SK-N-SH (cell line): ENCODE data around the gene CHD6. TPM values are rescaled to one million over a fixed set of nuclear protein-coding genes. Genes with fewer than 3 reads are reported as not detected.

Experiments used
- CTCF ChIA-PET: fragments of 300-600, 350-600 bp; formaldehyde crosslinking; extraction: SDS; loops from one replicate; lab custom pipeline; 2021; lab: Yijun Ruan, JAX
- POLR2A ChIA-PET: fragments of 350-600 bp; sonication (Branson Sonifier 250); formaldehyde crosslinking; extraction: SDS; loops from one replicate; lab custom pipeline; 2020; ENCODE audit warnings: antibody characterized with exemption, inconsistent platforms; lab: Yijun Ruan, JAX
- DNase-seq: peaks from one replicate; pipeline ENCODE4 v3.0.0; 2012
- H2AFZ ChIP-seq: fragments of 200-600 bp; sonication (generic); 2 replicates; pipeline ENCODE4 v1.8.1; 2016; ENCODE audit warnings: antibody characterized with exemption, mild to moderate bottlenecking, low read depth
- H3F3A ChIP-seq: fragments of 200-600 bp; sonication (generic); replicated peaks from 2 replicates; pipeline ENCODE3; 2016; ENCODE audit warnings: antibody characterized with exemption, mild to moderate bottlenecking; ENCODE audit not compliant: insufficient read depth
- H3K27ac ChIP-seq, 2 experiments: fragments of 200-500 bp in 1 of 2; fragments of 200-600 bp in 1 of 2; sonication (Bioruptor generic) in 1 of 2; sonication (generic), shearing (Covaris generic) in 1 of 2; 2 replicates each; pipeline versions ENCODE4 v1.5.1 to v1.6.1; 2014 to 2016; ENCODE audit warnings: low read depth in 2 of 2, inconsistent platforms in 1 of 2, low read length in 1 of 2, mild to moderate bottlenecking in 1 of 2, mixed read lengths in 1 of 2
- H3K27me3 ChIP-seq: fragments of 200-600 bp; sonication (generic), shearing (Covaris generic); 2 replicates; pipeline ENCODE4 v1.6.1; 2016; ENCODE audit warnings: mixed run types; ENCODE audit not compliant: insufficient read depth
- H3K36me3 ChIP-seq, 2 experiments: fragments of 200-500 bp in 1 of 2; fragments of 200-600 bp in 1 of 2; sonication (Bioruptor generic) in 1 of 2; sonication (generic) in 1 of 2; replicated peaks in 1 of 2; 2 replicates each; pipeline versions ENCODE3 to v1.5.1; 2014 to 2016; ENCODE audit warnings: low read length in 1 of 2, mild to moderate bottlenecking in 1 of 2; ENCODE audit not compliant: insufficient read depth in 2 of 2, control insufficient read depth in 1 of 2
- H3K4me1 ChIP-seq, 2 experiments: fragments of 200-500 bp in 1 of 2; fragments of 200-600 bp in 1 of 2; sonication (Bioruptor generic) in 1 of 2; sonication (generic), shearing (Covaris generic) in 1 of 2; 2 replicates each; pipeline versions ENCODE4 v1.5.1 to v1.6.1; 2014 to 2016; ENCODE audit warnings: low read depth in 1 of 2, low read length in 1 of 2, mixed run types in 1 of 2; ENCODE audit not compliant: insufficient read depth in 2 of 2, control insufficient read depth in 1 of 2
- H3K4me2 ChIP-seq: fragments of 200-600 bp; sonication (generic), shearing (Covaris generic); 2 replicates; pipeline ENCODE4 v1.6.1; 2017; ENCODE audit warnings: mixed run types
- H3K4me3 ChIP-seq, 2 experiments: fragments of 200-500 bp in 1 of 2; fragments of 200-600 bp in 1 of 2; sonication (Bioruptor generic) in 1 of 2; sonication (generic), shearing (Covaris generic) in 1 of 2; 2 replicates each; pipeline versions ENCODE4 v1.5.1 to v1.8.1; 2014 to 2016; ENCODE audit warnings: low read depth in 2 of 2, inconsistent platforms in 1 of 2, low read length in 1 of 2, mild to moderate bottlenecking in 1 of 2, mixed read lengths in 1 of 2, moderate library complexity in 1 of 2
- H3K79me2 ChIP-seq: fragments of 200-600 bp; sonication (generic); 2 replicates; pipeline ENCODE4 v1.8.1; 2017; ENCODE audit warnings: mild to moderate bottlenecking; ENCODE audit not compliant: insufficient read depth
- H3K9ac ChIP-seq: fragments of 200-600 bp; sonication (generic); 2 replicates; pipeline ENCODE4 v1.6.1; 2017; ENCODE audit warnings: mixed run types
- H3K9me2 ChIP-seq: fragments of 200-600 bp; sonication (generic); 2 replicates; pipeline ENCODE4 v1.6.1; 2017; ENCODE audit warnings: mixed run types
- H3K9me3 ChIP-seq: fragments of 200-600 bp; sonication (generic); 2 replicates; pipeline ENCODE4 v1.6.1; 2017; ENCODE audit warnings: mixed run types, mild to moderate bottlenecking, moderate library complexity
- H4K20me1 ChIP-seq: fragments of 200-600 bp; sonication (generic); 2 replicates; pipeline ENCODE4 v1.6.1; 2017; ENCODE audit warnings: mild to moderate bottlenecking, mixed run types; ENCODE audit not compliant: insufficient read depth
- CHD2 ChIP-seq: fragments of 150-350 bp; IDR thresholded peaks from 2 replicates; pipeline ENCODE4 v1.6.1; 2018; ENCODE audit warnings: low read length; ENCODE audit not compliant: partially characterized antibody
- EZH2phosphoT487 ChIP-seq: fragments of 200-600 bp; sonication (generic); IDR thresholded peaks from 2 replicates; pipeline ENCODE4 v1.6.1; 2017; ENCODE audit warnings: low read depth, mixed run types, mild to moderate bottlenecking, antibody characterized with exemption, moderate library complexity, borderline replicate concordance
- FOXM1 ChIP-seq: IDR thresholded peaks from 2 replicates; pipeline ENCODE4 v1.4.0; 2012; ENCODE audit warnings: low read depth, mild to moderate bottlenecking
- JUND ChIP-seq: IDR thresholded peaks from 2 replicates; pipeline ENCODE4 v1.4.0; 2012
- PBX3 ChIP-seq: IDR thresholded peaks from 2 replicates; pipeline ENCODE4; 2012
- POLR2AphosphoS5 ChIP-seq: IDR thresholded peaks from 2 replicates; pipeline ENCODE4 v1.6.1; 2012; ENCODE audit warnings: low read depth, low read length
- RCOR1 ChIP-seq: fragments of 150-350 bp; IDR thresholded peaks from 2 replicates; pipeline ENCODE4 v1.6.1; 2017; ENCODE audit warnings: antibody characterized with exemption, low read length
- REST ChIP-seq: IDR thresholded peaks from 2 replicates; pipeline ENCODE4 v1.6.1; 2012; ENCODE audit warnings: mild to moderate bottlenecking, low read depth, low read length, moderate library complexity
- SIN3A ChIP-seq: IDR thresholded peaks from 2 replicates; pipeline ENCODE4 v1.6.1; 2012; ENCODE audit warnings: low read depth, mild to moderate bottlenecking, low read length, moderate library complexity, borderline replicate concordance
- SMC3 ChIP-seq: IDR thresholded peaks from 2 replicates; pipeline ENCODE4 v1.6.1; 2012; ENCODE audit warnings: low read depth, low read length, improper control_type of control experiment
- TCF12 ChIP-seq: IDR thresholded peaks from 2 replicates; pipeline ENCODE4 v1.4.0; 2012
- USF1 ChIP-seq: IDR thresholded peaks from 2 replicates; pipeline ENCODE4 v1.4.0; 2012; ENCODE audit warnings: low read depth, borderline replicate concordance
- USF2 ChIP-seq: fragments of 150-350 bp; IDR thresholded peaks from 2 replicates; pipeline ENCODE4 v1.6.1; 2017; ENCODE audit warnings: antibody characterized with exemption, low read length, low read depth, borderline replicate concordance
- WGBS: methylation state at CpG from one replicate; pipeline ENCODE4 v1.1.6; 2017; ENCODE audit warnings: low lambda C conversion rate; 5-methylcytosine and 5-hydroxymethylcytosine counted together
- polyA plus RNA-seq, 3 experiments: library from polyadenylated mRNA; depleted of rRNA; stranded (reverse); fragments of >200 nt; gene quantifications; 2 replicates each; pipeline ENCODE4 v1.2.3, GENCODE V29; 2012

CHD6 gene
- polyA plus RNA-seq, 1 of the 3 experiments (the other 2 are of a cell fraction): 7.1 TPM

GRCh38 chr20:41630846-41631245, 12.7 kb upstream of the CHD6 start:
- no peaks in the 10 kb centered on the region for H3K36me3 ChIP-seq
- H3K4me1 ChIP-seq: no peaks in the 10 kb centered on the region
- TF ChIP-seq SIN3A: no peak
- TF ChIP-seq SMC3: no peak
- TF ChIP-seq CHD2: no peak
- TF ChIP-seq USF1: no peak
- TF ChIP-seq REST: no peak
- no peak for TF ChIP-seq USF2
- TF ChIP-seq TCF12: no peak
- TF ChIP-seq JUND: no peak
- TF ChIP-seq POLR2AphosphoS5: no peak
- no peak for TF ChIP-seq PBX3
- no peak for TF ChIP-seq RCOR1
- no peak for TF ChIP-seq FOXM1
- TF ChIP-seq EZH2phosphoT487: no peak
- H2AFZ ChIP-seq: no peak overlapping the region
- DNase-seq: no peak
- no peak overlapping the region for H3K4me3 ChIP-seq
- 50% methylated on average over 1 of the region's 1 CpG for WGBS
- H3K9ac ChIP-seq: no peak overlapping the region
- POLR2A ChIA-PET: no interaction called here
- H3F3A ChIP-seq: no peaks in the 10 kb centered on the region
- no peaks in the 10 kb centered on the region for H3K27me3 ChIP-seq
- H3K27ac ChIP-seq: no peak overlapping the region
- no peaks in the 10 kb centered on the region for H3K79me2 ChIP-seq
- H4K20me1 ChIP-seq: no peaks in the 10 kb centered on the region
- no peaks in the 10 kb centered on the region for H3K9me3 ChIP-seq
- no peaks in the 10 kb centered on the region for H3K9me2 ChIP-seq
- H3K4me2 ChIP-seq: no peak overlapping the region
- CTCF ChIA-PET: no interaction called here
